ENCODE data around the gene PHYHD1.

Gene PHYHD1

DNA sequence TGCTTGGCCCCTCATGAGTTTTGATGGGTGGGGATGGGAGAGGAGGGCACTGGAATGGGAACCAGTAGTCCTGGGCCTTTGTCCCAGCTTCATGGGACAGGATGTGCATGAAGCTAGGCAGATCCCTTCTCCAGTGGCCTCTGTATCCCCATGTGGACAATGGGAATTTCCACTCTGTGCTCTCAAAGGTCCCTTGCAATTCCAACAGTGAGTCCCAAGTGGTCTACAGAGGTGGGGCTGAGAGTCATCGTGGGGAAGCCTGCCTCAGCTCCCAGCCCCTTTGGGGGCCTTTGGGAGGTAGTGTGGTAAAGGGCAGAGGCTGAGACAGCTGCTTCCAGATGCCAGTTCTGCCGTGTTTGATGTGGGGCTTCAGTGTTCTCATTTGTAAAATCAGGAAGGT, 1.9 kb upstream of the PHYHD1 start:
- peak in 1 of 10 donors; percentile 16 for DNase-seq
- intact Hi-C loops (cut with DNase I) = no loop called here

DNA sequence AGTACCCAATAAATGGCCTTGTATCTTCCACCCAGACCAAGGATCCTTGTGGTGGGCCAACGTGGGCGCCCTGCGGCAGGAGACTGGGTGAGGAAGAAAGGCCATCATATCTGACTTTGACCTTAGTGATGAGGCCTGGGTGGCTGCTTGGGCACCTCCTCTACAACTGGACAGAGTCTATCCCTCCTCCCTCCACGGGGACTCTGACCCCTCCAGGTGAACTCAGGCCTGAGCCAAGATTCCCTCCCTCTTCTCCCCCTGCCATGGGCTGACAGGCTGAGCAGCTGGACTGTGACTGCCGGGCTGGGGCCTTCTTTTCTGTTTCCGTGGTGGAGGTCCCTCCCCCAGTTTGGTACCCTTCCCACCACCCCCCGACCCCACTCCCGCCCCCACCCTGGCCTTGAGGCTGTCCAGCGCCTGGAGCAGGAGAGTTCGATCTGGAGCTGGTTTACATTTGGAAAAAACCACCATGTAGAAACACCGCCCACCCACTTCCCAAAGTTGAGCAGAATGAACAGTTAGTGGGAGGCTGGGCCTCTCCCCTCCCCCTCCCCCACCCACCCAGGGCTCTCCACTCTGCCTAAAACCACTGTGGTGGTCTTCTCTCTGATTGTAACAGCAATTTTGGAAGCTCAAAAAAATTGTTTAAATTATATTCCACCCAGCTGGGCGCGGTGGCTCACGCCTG, 1.2 kb upstream of the PHYHD1 start:
- DNase-seq = no peak
- intact Hi-C loops (cut with DNase I) = loop anchor here (5.0 kb wide), 1 partner anchor 37 kb away; the partner anchor contains the start of genes KYAT1 and LRRC8A

DNA sequence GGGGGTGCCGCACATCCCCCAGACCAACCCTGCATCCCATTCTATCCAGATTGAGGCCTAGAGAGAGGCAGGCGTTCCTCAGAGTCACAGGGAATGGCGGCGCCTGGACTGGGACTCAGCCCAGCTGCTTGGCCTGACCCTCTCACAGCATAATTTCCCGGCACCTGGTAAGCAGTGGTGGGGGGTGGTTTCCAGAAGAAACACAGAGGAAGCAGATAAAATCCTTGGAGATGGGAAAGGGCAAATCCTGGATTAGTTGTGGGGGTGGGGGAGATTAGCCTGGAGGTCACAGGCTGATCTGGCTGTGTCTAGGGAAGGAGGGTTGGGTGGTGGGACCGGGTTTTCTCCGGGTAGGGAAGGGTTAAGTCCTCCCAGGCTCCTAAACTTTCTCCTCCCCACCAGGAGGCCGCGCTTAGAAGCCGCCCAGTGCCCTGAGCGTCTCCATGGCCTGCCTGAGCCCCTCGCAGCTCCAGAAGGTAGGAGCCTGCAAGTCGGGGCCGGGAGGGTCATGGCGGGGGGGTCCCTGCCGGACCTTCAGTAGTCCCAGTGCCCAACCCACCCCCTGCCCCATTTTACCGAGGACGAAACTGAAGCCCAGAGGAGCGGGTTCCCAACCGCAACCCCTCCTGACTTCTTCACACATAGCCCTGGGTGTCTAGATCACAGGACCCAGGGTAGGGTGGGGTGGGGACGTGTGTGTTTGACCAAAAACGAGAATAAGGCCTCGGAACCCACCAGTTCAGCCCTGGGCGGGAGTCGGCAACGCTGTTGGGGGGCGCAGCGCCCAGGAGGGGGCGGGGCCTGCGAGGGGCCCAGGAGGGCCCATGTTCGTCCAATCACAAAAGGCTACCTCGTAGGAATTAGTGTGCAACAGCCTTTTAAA, 1.3 kb downstream of the PHYHD1 start:
- intact Hi-C loops (cut with DNase I) = loop anchor here (5.0 kb wide), 1 partner anchor 40 kb away; the partner anchor contains the start of genes KYAT1 and LRRC8A
- peak in 1 of 10 donors; percentile 75 for DNase-seq

DNA sequence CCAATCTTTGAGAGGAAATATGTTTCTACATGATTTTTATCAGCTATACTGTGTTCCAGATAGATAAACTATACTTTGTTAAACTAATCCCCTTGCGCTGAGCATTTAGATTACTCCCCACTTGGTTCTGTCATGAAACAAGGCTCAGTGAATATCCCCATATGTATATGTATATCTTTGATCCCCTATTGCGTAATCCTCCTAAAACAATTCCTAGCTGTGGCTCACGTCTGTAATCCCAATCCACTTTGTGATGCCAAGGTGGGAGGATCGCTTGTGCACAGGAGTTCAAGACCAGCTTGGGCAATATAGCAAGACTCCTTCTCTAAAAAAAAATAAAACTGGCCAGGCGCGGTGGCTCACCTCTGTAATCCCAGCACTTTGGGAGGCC, 2.7 kb downstream of the PHYHD1 start:
- DNase-seq = no peak
- intact Hi-C loops (cut with DNase I) = loop anchor here (5.0 kb wide), 1 partner anchor 41 kb away; the partner anchor contains the start of genes KYAT1 and LRRC8A

DNA sequence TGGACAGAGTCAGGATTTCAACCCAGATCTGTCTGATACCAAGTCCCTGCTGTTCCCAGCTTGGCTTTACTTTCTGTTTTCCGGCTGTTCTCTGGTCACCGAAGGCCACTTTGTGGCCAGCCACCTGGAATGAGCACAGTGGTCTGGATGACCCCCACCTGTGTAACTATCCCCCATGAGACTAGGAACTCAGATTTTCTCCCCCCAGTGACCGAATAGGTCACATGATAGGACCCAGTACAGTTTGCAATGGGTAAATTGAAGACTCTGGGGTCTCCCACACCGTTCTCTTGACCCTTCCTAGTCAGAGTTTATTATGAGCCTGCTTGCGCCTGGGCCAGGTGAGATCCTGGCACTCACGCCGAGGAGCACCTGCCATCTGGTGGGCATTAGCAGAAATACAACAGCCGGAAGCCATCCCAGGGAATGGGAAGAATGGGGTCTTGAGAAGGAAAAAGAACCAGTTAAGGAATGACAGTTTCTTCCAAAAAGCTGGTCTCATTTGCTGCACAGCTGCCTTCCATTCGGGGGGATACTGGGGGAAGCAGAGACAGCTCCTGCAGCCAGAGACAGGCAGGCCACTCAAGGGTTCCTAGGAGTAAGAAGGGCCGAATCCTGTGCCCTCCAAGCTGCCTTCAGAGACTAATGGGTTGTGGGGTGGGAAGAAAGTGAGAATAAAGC, 7.1 kb downstream of the PHYHD1 start:
- intact Hi-C loops (cut with DNase I) = loop anchor here (1.0 kb wide), 1 partner anchor 76 kb away; no protein-coding TSS in a partner anchor
- peak in 7 of 10 donors; percentile 51 to 91 (median 60) for DNase-seq

DNA sequence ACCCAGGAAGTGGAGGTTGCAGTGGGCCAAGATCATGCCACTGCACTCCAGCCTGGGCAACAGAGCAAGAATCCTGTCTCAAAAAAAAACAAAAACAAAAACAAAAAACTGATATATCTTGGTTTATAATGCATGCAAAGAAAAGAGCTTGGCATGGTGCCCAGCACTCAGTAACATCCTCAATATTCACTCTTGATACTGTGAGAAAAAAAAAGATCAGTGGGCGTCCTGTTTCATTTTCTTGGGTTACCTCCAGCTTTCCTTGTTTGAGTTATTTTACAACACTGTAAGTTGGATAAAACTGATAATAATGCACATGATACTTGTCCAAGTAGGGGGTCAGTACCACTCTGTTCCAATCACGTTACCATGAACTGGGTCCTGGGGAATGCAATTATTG, 7.8 kb downstream of the PHYHD1 start:
- intact Hi-C loops (cut with DNase I) = loop anchor here (1.0 kb wide), 1 partner anchor 76 kb away; no protein-coding TSS in a partner anchor
- DNase-seq = peak in 1 of 10 donors; percentile 24

DNA sequence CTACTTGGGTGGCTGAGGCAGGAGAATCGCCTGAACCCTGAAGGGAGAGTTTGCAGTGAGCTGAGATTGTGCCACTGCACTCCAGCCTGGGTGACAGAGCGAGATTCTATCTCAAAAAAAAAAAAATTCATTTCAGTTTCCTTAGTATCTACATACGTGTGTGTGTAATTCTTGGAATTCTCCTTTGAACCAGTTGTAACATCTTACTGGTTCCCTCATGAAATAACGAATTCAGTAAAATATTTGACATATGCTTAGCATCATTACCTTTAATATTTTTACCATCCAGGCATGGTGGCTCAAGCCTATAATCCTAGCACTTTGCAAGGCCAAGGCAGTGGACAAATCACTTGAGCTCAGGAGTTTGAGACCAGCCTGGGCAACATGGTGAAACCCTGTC, 8.8 kb downstream of the PHYHD1 start:
- intact Hi-C loops (cut with DNase I) = no loop called here
- peak in 1 of 10 donors; percentile 20 for DNase-seq

DNA sequence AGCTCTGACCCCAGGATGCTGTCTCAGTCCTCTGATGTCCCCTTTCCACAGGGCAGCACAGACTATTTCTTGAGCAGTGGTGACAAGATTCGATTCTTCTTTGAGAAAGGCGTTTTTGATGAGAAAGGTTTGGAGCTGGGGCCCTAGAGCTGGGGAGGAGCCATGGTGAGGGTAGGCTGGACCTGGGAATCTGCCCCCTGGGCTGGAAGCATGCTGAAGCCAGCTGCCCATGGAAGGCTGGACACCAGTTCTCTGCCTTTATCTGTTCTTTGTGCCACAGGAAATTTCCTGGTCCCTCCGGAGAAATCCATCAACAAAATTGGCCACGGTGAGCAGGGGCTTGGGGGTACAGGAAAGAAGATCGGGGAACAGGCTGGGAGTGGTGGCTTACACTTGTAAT, 12.9 kb downstream of the PHYHD1 start:
- DNase-seq = peak in 2 of 10 donors; percentile 45 to 56
- intact Hi-C loops (cut with DNase I) = no loop called here

DNA sequence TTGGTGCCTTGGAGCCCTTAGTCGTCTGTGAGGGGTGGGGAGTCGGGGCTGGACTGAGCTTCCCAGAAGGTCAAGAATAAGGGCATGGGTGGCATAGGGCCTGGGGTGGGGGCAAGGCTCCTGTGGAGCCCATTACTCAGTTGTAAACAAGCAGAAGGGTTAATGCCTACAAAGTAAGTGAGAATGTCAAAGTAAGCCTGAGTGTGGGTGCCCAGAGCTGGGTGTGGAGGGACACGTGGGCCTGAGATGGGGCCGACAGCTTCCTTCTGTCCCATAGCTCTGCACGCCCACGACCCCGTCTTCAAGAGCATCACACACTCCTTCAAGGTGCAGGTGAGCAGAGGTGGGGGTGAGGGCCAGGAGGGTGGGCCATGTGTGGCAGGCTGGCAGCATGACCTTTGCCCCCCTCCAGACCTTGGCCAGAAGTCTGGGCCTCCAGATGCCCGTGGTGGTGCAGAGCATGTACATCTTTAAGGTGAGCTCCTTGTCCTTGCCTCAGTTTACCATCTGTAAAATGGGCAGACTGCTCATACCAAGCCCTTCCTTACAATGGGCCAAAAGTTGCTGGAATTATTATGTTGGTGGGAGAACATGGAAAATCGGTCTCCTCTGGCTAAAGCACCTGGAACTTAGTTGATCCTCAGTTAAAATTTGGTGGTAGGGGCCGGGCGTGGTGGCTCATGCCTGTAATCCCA, 15.5 kb downstream of the PHYHD1 start:
- peak in 3 of 10 donors; percentile 22 to 48 (median 48) for DNase-seq
- intact Hi-C loops (cut with DNase I) = no loop called here

DNA sequence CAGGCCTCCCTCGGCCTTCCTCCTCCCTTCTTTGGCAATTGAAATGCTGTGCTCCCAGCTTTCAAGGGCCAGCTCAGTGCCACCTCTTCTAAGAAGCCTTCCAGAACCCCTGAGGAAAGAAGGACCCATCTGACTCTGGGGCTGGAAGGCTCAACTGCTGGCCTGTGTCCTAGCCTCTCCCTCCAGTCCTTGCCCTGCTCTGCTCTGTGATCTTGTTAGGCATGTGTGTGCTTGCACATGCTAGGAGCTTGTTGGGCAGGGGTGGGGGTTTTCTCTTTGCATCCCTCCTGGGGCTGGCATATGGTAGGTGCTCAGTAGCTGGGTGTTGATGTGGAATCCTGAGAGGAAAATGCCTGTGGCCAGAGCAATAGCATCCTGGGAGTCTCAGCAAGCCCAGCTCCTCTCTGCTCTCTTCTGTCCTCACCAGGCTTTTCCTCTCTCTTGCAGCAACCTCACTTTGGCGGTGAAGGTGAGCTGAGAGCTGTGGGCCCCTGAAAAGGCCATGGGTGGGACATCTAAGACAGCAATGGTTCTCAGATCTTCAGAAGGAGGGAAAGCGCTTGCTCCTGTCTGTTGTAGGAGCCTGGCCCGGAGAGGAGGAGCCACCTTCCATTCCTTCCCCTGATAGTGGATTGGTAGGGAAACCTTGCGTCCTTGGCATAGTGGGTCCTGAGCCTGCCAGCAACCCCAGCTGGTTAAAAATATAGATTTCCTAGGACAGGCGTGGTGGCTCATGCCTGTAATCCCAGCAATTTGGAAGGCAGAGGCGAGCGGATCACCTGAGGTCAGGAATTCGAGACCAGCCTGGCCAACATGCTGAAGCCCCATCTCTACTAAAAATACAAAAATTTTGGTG, 16.8 kb downstream of the PHYHD1 start:
- DNase-seq = peak in 3 of 10 donors; percentile 20 to 50 (median 20)

DNA sequence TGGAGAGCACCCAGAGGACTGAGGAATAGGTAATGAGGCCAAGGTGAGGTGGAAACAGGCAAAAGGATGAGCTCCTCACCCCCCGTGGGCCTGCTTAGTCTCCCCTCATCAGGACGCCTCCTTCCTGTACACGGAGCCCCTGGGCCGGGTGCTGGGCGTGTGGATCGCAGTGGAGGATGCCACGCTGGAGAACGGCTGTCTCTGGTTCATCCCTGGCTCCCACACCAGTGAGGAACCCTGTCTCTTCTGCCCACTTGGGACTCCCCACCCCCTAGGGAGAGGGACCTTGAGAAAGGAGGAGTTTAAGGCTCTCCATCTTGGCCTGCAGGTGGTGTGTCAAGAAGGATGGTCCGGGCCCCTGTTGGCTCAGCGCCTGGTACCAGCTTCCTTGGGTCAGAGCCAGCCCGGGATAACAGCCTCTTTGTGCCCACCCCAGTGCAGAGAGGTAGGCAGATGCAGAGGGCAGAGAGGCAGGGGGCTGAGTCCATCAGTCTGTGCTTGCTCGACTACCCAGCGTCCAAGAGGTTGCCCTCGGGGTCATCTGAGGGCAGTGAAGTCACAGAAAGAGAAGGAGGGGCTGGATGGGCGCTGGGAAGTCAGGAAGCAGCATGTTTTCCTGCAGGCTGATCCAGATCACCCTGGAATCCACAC, 19.6 kb downstream of the PHYHD1 start:
- intact Hi-C loops (cut with DNase I) = no loop called here
- DNase-seq = peak in 3 of 10 donors; percentile 55 to 78 (median 69)

More for the DNA sequence above, 16.8 kb downstream of the PHYHD1 start:
- intact Hi-C loops (cut with DNase I) = no loop called here

DNA sequence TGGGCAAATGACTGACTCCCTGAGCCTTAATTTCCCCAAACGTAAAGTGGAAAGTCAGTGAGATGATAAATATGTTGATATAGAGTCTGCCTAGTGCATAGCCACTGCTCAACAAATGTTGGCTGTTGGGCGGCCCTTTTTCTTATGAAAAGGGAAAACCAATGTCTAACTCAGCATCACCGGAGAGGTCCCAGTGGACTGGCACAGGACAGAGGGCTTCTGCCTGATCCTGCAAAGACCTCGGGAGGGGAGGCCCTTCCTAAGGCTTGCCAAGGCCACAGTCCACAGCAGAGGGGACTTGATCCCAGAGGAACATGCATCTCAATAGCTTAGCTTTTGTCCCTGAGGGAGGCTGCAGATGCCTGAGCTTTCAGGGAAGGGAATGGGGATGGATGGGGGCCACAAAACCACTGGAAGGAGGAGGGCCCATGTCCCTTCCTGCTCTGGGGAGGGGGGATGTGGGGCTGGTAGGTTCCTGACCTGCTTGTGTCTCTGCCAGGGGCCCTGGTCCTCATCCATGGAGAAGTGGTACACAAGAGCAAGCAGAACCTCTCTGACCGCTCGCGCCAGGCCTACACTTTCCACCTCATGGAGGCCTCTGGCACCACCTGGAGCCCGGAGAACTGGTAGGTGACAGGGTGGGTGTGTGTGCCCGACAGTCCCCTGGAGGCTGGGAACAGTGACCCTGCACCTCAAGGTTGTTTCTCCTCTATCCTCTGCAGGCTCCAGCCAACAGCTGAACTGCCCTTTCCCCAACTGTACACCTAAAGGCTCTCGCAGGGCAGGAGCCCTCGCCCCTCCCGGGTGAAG, 20.4 kb downstream of the PHYHD1 start:
- peak in 3 of 10 donors; percentile 39 to 64 (median 46) for DNase-seq
- intact Hi-C loops (cut with DNase I) = no loop called here

DNA sequence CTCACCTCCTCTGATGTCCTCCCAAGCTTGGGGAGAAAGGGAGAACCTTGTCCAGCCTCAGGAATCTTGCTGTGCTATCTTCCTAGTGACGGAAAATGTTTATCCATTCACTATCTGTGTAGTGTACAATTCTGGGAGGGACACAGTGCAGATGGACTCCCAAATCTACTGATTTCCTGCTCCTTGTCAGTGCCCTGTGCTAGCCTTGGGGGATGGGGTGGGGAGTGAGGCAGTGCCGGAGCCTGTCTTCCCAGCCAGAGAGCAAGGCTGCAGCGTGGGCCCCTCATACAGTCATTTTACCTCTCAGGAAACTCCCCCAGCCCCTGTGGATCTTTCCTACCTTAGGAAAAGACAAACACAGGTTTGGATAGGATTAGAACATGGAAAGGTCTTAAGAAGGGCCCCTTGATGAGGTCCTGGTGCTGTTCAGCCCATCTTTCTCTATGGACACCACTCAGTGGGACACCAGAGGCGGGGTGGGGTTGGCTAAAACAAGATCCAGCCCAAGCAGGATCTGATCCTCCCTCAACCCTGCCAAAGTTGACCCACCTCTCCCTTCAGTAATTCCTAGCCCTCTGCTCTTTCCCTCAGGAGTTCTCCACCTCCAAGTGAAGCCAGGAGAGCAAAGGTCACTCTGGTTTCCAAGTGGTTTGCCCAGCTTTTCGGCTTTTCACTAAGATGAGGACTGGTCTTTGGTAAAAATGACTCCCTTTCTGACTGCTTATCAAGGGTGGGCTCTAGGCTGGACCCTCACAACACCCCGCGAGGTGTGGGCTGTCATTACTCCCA, 23.2 kb downstream of the PHYHD1 start:
- peak in 2 of 10 donors; percentile 11 to 51 for DNase-seq
- intact Hi-C loops (cut with DNase I) = no loop called here

DNA sequence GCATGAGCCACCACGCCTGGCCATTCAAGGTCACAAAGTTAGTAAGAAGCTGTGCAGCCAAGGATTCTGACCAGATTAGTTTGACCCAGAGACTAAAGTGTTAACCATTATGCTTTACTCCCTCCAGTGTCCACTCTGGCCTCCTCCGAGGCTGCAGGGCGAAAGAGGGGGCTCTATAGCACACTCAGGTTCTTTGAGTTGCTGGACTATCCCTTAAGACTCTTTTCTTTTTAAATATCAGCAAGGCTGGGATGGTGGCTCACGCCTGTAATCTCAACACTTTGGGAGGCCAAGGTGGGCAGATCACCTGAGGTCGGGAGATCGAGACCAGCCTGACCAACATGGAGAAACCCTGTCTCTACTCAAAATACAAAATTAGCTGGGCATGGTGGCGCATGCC, 24.2 kb downstream of the PHYHD1 start:
- intact Hi-C loops (cut with DNase I) = loop anchor here (5.0 kb wide), 1 partner anchor 92 kb away; the partner anchor contains the start of gene MIGA2
- DNase-seq = peak in 2 of 10 donors; percentile 22 to 26

DNA sequence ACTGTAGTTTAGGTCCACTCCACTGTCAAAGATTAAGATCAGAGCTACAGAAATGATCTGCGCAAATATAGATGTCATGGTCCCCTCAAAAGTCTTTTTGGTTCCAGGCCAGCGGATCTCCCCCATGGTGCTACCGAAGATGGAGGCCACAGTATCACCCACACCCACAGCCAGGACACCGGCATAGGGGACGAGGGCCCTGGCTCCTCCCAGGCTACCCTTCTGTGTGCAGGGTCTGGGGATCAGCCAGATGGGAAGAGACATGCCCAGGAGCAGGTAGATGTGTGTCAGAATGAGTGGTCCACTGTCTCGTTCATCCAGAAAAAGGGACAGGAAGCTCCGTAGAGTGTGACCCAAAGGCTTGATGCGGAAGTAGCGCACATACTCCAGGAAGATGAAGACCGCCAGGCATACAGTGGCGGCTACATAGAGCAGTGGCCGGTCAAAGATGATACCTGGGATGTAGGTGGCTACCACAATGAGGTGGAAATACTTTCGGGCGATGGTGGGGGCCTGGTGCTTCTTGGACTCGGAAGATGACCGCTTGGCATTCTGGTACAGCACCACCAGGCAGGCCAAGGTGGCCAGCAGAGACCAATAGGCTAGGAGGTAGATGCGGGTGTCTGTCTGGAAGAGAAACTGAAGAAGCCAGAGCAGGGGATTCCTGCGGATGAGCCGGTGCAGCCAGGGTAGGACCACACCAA, 25.2 kb downstream of the PHYHD1 start:
- DNase-seq = peak in 2 of 10 donors; percentile 19 to 53
- intact Hi-C loops (cut with DNase I) = loop anchor here (5.0 kb wide), 1 partner anchor 91 kb away; the partner anchor contains the start of gene MIGA2
